Activated naive CD4-positive, alpha-beta T cell treated with anti-CD3 and anti-CD28 coated beads, Interleukin-2, amount 50 U/mL, for 16 hours (primary cell): ENCODE results near the gene C1orf174.

ENCODE experiments used
- DNase-seq: peaks from one replicate; pipeline ENCODE4 v3.0.0-alpha.2; 2020

Gene C1orf174

DNA sequence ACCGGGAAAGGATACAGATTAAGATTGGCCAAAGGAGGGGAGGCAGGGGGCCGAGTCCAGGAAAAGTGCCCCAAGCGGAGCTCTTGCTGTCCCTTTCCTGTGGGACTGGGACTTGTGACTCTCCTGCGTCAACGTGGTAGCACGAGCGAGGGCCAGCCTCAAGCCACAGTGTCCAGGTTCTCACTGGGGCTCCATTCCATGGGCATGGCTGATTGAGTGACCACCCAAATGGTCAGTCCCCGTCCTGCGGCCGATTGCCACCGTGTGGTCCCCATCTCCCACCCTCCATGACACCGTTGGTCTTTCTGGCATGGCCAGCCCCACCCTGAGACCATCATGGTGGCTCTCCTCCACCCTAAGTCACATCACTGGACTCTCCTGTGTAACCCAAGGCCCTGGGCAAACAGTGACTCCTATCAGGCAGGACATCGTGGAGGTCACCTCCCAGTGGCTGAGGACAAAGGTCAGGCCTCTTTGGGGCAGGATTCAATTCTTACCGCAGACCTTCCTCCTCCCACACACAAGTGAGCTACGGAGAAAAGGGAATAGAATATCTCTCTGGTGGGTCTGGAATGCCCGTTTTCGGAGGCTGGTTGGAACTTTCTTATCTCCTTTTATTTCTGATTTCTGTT is 8.9 kb upstream of the C1orf174 start:
- no peak for DNase-seq

DNA sequence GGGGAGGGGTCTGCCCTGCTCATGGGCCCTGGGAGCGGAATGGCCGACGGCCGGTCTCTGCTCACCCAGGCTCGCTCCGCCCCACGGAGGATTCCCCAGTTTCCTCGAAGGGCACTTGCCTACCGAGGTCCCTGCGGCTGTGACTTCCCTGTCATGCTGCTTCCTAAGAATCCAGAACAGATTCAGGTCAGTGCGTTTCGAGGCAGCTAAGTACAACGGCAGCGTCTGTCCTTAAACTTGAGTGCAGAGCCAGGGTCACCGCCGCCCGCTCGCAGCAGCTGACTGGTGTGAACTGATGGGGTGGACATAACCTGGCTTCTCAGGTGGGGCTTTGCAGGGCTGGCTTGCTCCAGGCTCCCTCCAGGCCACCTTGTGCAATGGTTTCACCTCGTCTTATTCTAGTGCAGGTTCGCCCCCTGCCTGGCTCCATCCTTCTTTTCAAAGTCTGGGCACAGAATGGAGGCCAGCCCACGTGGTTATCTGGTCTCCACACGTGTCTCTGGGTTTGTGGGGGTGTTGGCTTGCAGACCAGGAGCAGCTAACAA is 7.6 kb upstream of the C1orf174 start:
- DNase-seq = no peak

DNA sequence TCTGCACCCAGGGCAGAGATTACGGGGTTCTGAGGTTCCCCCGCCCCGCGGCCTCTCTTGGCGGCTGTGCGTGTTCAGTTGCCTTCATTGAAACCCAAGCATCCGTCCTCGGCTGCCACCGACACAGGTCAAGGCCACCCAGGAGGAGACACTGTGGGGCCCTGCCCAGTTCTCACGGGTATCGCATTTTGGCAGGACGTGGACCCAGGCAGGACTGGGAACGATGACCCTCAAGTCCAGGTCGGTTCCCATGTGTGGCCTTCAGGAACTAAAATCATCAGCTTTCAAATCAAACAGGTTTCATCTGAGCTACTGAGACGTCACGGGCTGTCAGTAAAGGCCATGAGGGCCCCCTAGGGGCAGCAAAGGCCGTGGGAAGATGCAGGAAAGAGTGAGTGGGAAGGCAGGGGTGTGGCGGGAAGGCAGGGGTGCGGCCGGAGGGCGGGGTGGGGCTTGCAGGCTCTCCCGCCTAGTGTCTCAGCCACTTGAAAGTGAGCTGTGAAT is 7.0 kb upstream of the C1orf174 start:
- DNase-seq = no peak

DNA sequence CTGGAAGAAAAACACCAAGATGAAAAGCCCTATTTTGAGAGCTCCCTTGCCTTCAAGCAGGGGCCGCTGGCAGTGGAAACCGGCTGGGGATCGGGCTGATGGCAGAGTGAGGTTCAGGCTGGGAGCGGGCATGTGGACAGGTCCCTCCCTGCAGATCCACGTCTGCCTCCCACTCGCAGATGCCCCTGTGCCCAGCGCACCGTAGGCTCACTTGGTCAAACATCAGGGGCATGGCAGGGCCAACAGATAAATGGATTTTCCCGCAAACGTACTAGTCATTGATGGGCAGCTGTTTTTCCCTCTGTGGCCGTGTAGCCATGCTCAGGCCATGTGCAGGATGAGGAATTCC is 6.6 kb upstream of the C1orf174 start:
- no peak for DNase-seq

DNA sequence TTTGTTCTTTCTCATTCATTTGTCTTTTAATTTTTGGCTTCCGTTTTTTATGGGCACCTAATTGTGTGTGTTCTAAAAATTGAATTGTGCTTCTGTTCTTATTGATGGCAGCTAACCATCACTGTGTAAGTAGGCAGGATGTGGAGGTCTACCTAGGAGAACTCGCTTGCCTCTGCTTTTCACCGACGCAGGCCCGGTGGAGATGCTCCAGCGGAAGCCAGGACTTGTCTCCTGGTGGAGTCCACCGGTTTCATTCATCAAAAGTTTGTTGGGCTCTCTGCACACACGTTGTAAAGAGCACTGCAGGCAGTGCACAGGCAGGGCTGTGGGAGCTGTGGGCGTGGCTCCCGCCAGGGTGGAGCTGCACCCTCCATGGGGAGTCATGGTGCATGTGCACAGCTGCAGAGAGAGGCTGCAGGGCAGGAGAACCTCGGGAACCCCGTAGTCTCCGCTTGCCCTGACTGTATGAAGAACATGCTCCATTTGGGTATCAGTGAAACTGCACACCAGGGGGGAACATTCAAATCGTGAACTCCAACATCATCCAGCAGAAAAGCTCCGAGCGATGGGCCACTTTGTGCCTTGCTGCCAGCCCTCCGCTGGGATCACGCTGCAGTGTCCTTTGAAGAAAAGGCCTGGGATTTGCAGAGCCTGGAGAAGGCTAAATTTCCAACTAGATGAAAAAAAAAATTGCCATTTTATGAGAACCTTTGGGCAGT is 6.0 kb upstream of the C1orf174 start:
- no peak for DNase-seq

DNA sequence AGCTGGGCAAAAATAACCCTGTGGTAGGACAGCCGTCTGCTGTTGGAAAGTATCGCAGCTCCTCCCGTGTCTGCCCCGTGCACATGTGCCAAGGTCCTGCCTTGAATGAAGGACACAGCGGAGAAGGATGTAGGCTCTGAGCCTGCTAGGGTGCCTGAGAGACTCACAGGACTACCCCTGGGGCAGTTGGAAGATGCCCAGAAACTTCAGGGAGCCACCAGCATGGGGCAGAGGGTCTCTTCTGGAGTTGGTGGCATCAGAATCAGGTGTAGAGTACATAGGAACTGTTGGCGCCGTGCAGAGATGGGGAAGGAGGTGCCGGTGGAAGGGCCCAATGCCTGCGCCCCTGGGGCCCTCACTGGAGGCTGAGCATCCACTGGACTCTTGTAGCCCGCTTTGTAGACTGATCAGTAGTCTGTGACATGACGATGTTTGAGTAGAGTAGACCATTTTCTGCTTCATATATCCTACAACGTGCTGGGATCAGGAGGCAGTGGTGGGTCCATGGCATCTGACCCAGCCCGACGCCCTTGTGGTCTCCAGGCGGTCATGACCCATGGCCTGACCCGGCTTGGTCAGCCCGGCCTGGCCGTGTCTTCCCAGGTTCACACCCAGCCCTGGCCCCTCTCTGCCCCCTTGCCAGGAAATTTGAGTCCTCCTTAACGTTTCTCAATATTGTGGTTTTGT is 5.3 kb upstream of the C1orf174 start:
- no peak for DNase-seq

DNA sequence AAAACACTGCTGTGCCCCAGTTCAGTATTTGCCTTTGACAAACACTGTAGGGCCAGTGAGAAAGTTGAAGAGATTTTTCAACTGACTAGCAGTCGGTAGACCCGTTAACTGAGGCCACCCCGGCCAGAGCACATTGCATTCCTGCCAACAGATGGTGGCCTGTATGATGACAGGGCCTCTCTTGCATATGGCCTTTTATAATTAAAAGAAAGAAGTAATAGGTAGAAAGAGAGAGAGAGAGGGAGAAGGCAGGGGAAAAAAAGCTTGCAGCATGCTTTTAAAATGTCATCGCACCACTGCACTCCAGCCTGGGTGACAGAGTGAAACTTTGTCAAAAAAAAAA is 4.7 kb upstream of the C1orf174 start:
- DNase-seq = no peak

DNA sequence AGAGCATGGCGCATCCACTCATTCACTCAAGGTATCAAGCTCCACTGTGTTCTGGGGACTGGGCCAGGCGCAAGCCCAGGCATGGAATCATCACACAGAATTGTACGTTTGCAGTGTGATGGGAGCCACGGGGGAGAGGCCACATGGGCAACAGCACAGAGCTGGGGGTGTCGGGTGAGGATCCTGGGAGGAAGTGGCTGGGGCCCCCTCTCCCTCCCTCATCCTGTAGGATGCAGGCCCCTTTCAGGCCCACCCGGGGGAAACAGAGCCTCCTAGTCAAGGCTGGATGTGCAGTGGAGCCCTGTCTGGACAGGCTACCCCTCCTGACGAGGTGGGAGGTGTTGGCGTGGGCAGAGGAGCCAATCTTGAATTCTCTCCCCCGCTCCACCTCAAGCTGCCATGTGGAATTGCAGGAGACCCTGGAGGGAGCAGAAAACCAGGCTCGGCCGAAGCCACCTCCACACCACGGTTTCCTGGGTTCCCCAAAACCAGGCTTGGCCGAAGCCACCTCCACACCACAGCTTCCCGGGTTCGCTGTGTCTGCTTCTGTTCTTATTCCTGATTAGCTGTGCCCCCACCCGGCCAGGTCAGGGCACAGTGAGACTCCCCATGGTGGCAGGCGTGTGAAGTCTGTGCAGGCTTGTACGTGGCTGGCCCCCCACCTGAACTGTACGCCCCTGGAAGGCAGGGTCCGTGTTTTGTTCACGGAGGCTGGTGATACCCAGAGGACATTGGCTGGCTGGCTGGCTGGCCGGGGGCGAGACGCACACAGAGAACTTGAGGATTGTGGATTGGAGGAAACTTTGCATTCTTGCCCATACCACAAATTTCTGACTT is 4.2 kb upstream of the C1orf174 start:
- DNase-seq = no peak

DNA sequence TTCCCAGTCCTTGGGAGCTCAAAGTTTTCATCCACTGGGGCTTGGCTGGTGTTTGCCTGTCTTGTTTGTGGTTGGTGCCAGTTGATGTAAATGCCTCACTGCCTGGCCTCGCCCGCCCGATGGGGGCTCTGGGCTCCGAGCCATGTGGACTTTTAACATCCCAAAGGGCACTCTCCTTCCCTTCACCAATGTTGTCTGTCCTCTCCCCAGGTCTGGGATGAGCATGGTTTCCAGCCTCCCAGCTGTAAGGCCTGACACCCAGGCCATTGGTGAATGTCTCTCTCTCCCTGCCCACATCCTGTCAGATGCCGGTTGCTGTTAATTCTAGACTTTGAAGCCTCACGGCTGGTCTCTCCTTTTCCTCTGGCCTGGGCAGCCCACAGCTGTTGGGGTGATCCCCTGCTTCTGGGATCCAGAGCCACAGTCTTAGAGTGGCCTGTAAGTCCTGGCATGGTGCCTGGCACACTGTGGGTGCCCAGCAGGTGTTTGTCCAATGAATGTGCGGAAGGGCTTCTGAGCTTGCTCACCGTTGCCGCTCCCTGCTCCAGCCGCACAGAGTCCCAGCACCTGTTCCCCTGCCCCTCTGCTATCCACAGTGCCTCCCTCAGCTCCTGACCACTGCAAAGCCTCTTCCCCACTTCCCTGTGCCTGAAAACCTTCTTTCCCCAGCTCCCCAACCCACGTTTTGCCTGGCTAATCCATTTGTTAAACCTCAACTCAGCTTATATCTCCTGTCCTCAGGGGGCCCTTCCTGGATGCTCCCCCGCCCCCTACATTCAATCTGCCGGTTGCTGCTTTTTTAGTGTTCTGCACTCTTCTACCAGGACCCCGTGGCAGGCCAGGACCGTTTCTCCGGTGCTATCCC is 3.3 kb upstream of the C1orf174 start:
- DNase-seq = no peak

DNA sequence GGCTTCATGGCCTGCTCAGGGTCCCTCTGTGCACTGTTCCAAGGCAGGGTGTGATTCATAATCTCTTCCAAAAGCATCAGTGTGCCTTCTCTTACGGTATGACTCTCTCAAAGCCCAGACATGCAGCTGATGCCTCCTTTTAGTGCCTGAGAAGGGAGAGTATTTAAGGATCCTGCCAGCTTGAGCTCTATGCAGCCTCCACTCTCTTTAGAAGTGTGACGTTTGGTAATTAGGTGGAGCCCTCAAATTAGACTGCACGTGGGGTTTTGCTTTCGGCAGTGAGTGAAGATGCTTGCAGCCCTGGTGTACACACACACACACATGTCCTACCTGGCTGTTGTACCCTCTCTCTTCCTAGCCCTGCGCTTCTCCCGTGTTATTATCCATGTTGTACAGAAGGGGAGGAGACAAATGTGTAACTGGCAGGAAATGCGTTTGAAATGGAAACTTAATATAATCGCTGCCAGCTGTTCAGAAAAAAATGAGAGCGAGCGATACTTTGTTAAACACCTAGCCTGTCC is 2.6 kb upstream of the C1orf174 start:
- DNase-seq = peak; percentile 29

DNA sequence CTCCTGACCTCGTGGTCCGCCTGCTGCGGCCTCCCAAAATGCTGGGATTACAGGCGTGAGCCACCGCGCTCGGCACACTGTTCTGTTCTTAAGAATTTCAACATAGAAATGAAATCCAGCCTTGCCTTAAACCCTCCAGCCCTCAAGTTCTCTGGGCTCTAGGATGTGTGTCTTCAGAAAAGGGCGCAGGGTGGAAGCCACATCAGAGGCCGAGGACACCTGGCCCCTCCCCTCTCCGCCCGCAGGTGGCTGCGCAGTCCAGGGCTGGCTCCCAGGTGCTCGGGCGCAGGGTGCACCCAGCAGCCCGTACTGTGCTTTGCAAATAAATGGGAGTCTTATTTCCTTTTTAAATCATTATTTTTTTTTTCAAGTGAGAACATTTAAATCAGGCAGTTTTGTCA is 2.0 kb upstream of the C1orf174 start:
- no peak for DNase-seq

DNA sequence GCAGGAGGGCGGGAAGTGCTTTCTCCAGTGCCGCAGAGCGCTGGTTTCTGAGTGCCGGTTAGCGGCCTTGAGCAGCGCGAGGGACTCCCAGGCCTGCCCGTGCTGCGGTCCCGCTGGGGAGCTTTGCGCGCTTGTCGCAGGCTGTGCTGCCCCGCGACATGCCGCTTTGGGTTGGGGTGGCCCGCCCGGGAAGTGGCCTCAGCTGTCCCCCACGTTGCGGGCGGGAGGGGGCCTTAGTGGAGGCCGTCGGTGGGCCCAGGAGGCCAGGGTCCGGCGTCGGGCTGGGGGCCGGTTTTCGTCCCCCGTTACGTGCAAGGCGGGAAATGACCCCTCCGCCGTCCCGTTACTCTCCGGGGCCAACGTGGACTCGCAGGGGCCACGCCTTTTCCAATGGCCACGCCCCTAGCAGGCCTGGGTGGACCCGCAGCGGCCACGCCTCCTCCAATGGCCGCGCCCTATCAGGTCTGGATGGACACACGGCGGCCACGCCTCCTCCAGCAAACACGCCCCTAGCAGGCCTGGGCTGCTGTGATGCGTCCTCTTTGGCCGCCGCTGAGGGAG is 977 bp upstream of the C1orf174 start:
- DNase-seq = peak; percentile 81

DNA sequence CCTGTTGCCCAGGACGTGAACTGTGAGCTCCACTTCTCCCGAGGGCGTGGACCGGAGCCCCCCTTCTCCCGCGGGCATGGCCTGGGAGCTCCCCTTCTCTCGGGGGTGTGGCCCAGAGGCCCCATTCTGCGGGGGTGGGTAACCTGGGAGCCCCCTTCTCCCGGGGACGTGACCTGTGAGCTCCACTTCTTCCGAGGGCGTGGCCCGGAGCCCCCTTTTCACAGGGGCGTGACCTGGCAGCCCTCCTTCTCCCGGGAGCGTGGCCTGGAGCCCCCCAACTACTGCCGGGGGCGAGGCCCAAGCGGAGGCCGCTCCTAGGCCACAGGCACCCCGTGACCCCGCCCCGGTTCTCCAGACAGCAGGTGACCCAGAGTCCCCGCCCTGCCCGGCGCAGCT is 320 bp downstream of the C1orf174 start:
- DNase-seq = no peak

DNA sequence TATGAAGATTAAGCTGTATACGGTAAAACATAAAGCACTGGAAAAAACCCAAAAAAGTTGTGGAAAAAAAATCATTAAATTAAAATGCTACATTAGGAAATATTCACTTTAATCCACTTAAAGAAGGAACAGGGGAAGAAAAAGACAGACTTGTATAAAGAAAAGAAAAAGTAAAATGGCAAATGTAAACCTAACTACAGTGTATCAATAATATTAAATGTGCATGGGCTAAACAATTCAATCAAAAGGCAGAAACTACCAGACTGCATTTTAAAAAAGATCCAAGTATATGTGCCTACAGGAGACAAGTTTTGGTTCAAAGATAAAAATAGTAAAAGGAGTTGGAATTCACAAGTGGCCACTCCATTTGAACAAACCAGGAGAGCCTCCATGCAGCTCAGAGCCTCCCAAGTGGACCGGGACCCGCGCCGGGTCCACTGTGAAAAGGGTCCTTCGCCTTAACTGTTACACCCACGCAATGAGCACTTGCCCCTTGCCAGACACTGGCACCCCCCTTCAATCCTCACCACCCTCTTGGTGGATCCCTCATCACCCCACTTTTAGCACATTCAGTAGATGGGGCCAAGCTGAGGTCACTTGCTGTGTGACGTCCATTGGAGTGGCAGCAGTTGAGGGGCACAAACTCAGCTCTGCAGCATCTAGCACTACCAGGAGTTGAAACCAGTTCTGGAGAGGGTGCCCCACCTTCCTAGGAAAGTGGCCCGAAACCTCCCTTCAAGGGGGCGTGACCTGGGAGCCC is 898 bp downstream of the C1orf174 start:
- DNase-seq = no peak

DNA sequence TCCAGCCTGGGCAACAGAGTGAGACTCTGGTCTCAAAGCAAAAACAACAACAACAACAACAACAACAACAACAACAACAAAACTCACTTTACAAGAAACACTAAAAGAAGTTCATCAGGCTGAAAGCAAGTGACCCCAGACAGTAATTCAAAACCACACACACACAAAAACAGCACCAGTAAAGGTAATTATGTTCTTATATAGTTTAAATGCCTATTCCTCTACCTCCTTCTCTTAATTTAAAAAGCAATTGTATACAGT is 1.7 kb downstream of the C1orf174 start:
- DNase-seq = no peak

DNA sequence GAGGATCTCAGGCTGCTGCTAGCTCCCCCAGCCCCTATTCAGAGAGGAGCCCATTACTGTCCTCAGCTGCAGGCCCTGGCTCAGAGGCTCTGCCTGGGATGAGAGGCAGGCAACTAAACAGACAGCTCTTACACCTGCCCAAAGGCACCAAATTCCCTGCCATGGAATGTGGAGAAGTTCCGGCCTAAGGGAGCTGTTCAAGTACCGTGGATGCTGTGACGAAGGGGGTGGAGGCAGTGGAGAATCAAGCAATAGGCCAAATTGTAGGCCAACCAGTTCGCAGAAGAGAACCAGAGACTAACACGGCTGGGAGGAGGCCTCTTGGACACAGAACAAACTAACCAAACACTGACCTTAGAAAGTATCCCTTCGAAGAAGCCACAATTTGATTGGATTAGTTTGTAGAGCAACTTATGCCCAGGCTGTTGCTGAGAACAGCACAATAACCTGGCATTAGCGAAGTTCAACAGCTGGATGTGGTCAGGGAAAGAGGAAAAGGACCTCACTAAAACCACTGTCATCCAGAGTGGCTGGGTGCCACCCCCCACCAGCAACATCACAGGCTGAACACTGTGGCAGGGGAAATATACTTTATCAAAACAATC is 3.6 kb downstream of the C1orf174 start:
- DNase-seq = no peak

DNA sequence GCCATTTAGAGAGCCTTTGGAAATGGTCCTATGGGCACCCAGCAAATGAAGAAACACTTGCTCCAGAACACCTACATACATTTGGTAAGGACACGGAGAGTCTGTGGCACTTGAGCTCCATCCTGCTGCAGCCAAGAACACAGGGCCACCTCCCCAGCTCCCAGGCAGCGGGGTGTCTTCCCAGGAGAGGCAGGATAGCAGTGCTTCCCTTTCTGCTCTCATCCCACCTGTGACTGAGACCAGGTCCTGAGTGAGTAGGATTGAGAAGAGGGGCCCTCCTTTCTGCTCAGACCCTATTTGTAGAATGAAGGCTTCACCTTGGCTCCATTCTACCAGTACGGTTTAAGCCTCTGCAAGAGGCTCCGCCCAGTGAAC is 4.1 kb downstream of the C1orf174 start:
- no peak for DNase-seq

DNA sequence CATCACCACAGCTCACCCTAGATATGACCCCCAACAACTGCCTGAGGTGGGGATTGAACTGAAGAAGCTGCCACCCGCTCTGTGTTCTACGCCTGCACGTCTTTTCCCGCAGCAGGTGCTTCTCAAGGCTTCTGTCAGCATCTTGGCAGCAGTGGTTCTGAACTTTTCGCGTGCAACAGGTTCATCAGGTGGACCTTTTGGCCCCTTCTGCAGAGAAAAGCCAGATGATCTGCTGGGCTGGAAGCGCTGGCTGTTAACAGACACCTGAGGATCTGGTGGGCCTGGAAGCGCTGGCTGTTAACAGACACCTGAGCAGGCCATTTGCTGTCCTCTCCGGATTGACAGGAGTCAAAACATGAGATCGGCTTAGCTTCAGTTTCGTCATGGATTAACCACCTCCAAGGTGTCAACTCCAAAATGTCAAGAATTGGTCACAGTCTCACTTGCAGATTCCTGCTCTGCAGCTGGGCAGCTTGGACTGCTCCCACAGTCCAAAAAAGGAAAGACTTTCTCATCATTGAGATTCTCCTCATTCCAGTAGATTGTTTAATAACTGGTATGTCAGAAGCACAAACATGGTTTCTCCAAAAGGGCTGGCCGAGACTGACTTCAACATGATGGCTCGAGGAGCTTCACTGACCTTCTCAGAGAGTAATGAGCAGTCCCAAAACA is 4.7 kb downstream of the C1orf174 start:
- DNase-seq = no peak

DNA sequence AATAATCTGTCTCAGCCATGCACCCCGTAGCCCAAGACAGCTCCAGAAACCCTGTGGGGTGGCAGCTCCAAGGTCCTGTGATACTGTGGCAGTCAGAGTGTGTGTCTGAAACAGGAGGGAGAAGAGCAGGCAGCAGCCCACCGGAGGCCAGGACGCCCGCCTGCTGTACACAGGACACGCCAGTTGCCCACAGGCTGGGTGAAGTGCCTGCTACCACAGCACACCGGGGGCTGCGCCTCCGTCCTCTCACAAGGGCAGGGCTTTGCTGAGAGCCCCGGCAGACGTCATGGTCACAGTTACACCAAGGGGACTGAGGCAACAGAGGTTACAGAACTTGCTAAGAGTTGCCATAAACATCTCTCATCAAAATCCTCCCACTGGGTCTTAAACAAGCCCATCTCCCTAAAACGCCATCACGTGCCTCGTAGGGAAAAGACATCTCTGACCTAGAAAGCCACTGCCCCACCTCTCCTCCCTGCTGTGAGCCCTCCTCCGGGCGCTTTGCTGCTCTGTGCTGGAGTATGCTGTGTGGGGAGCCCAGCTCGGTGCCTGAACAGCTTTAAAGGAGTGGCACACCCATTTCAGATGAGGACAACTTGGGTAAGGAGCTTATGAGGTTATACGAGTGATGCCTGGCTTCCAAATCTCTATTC is 5.3 kb downstream of the C1orf174 start:
- no peak for DNase-seq

DNA sequence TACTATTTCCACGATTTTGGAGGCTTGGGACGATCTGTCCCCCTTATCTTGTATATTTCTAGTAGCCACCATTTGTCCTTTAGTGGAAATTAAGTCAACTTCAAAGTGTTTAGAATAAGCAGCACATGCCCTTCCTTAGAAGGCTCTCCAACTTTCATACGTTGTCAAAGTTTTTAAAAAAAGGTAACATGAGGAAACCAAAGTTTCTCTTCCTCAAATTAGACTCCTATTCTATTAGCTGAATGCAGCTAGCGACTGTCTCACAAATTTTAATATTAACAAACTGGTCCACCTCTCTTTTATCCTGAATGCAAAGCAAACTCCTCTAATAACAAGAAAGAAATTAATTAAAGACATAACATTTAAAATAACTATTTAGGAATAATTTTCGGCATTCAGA is 6.9 kb downstream of the C1orf174 start:
- no peak for DNase-seq
